CD14-positive monocyte (primary cell): Measurements from ENCODE around the gene TCEANC2. TPM values are rescaled to one million over a fixed set of nuclear protein-coding genes. Genes with fewer than 3 reads are reported as not detected.

ENCODE experiments used
- DNase-seq, 3 donors: peaks; one replicate each; pipeline ENCODE4 v3.0.0-alpha.2; 2011 to 2022
- H2AFZ ChIP-seq: 2 replicates; pipeline ENCODE4 v1.6.0; 2012; ENCODE audit warnings: mild to moderate bottlenecking, low read depth, low read length, inconsistent platforms; ENCODE audit not compliant: insufficient read depth, poor library complexity, severe bottlenecking
- H3K27ac ChIP-seq, 2 donors: 1 replicate in 1 of 2; 2 replicates in 1 of 2; pipeline ENCODE4 v1.5.1; 2012 to 2013; ENCODE audit warnings: low read length in 2 of 2, control low read depth in 1 of 2, inconsistent platforms in 1 of 2, low read depth in 1 of 2, mild to moderate bottlenecking in 1 of 2
- H3K27me3 ChIP-seq, 2 donors: one replicate each; pipeline versions ENCODE4 v1.6.0 to v1.6.1; 2011 to 2013; ENCODE audit warnings: low read length in 2 of 2; ENCODE audit not compliant: control insufficient read depth in 2 of 2, insufficient read depth in 2 of 2
- H3K36me3 ChIP-seq, 2 donors: replicated peaks in 1 of 2; 1 replicate in 1 of 2; 2 replicates in 1 of 2; pipeline versions ENCODE4 v1.5.1 to v1.6.1; 2012 to 2013; ENCODE audit warnings: low read length in 2 of 2, control low read depth in 1 of 2, inconsistent platforms in 1 of 2, mild to moderate bottlenecking in 1 of 2; ENCODE audit not compliant: insufficient read depth in 2 of 2, control insufficient read depth in 1 of 2
- H3K4me1 ChIP-seq, 2 donors: 1 replicate in 1 of 2; 2 replicates in 1 of 2; pipeline versions ENCODE4 v1.5.1 to v1.6.1; 2012 to 2013; ENCODE audit warnings: low read length in 2 of 2, control low read depth in 1 of 2, inconsistent platforms in 1 of 2, mild to moderate bottlenecking in 1 of 2, moderate library complexity in 1 of 2; ENCODE audit not compliant: insufficient read depth in 2 of 2, control insufficient read depth in 1 of 2
- H3K4me2 ChIP-seq: replicated peaks from 2 replicates; pipeline ENCODE3; 2012; ENCODE audit warnings: low read length, moderate library complexity, mild to moderate bottlenecking; ENCODE audit not compliant: poor library complexity, severe bottlenecking; ENCODE audit errors: extremely low read depth
- H3K4me3 ChIP-seq, 3 experiments: fragments of 200-600 bp in 1 of 3; sonication (generic) in 1 of 3; replicated peaks in 1 of 3; 1 replicate in 2 of 3; 2 replicates in 1 of 3; pipeline ENCODE4 v1.5.1; 2011 to 2013; ENCODE audit warnings: low read length in 3 of 3, mild to moderate bottlenecking in 3 of 3, control low read depth in 2 of 3, low read depth in 2 of 3, inconsistent platforms in 1 of 3, moderate library complexity in 1 of 3
- H3K79me2 ChIP-seq: 2 replicates; pipeline ENCODE4 v1.6.0; 2012; ENCODE audit warnings: mild to moderate bottlenecking, control low read depth, inconsistent platforms, low read length, moderate library complexity; ENCODE audit not compliant: insufficient read depth
- H3K9ac ChIP-seq: 2 replicates; pipeline ENCODE4 v1.6.0; 2017; ENCODE audit warnings: low read length, mild to moderate bottlenecking; ENCODE audit not compliant: insufficient read depth, poor library complexity, severe bottlenecking
- H3K9me3 ChIP-seq, 2 donors: replicated peaks in 1 of 2; 1 replicate in 1 of 2; 2 replicates in 1 of 2; pipeline versions ENCODE4 v1.5.1 to v1.6.1; 2012 to 2013; ENCODE audit warnings: low read length in 2 of 2, control low read depth in 1 of 2; ENCODE audit not compliant: control insufficient read depth in 1 of 2, insufficient read depth in 1 of 2
- H4K20me1 ChIP-seq: 2 replicates; pipeline ENCODE4 v1.6.0; 2012; ENCODE audit warnings: mild to moderate bottlenecking, low read length, control low read depth, moderate library complexity; ENCODE audit not compliant: insufficient read depth
- H3K27ac Mint-ChIP-seq, 7 donors: one replicate each; pipeline ENCODE4 v1.8.0; 2020; ENCODE audit warnings: mild to moderate bottlenecking in 7 of 7, mixed read lengths in 7 of 7, moderate library complexity in 6 of 7, inconsistent platforms in 2 of 7
- H3K27me3 Mint-ChIP-seq, 3 donors: one replicate each; pipeline ENCODE4 v1.8.0; 2021 to 2022; ENCODE audit warnings: low read depth in 3 of 3, mild to moderate bottlenecking in 3 of 3, mixed read lengths in 3 of 3, moderate library complexity in 3 of 3, inconsistent platforms in 1 of 3
- H3K36me3 Mint-ChIP-seq, 2 donors: one replicate each; pipeline ENCODE4 v1.8.0; 2020; ENCODE audit warnings: mixed read lengths in 2 of 2, inconsistent platforms in 1 of 2, mild to moderate bottlenecking in 1 of 2
- H3K4me1 Mint-ChIP-seq: one replicate; pipeline ENCODE4 v1.8.0; 2020; ENCODE audit warnings: mild to moderate bottlenecking, mixed read lengths
- H3K4me3 Mint-ChIP-seq, 2 donors: one replicate each; pipeline ENCODE4 v1.8.0; 2020; ENCODE audit warnings: mild to moderate bottlenecking in 2 of 2, mixed read lengths in 2 of 2, moderate library complexity in 1 of 2
- H3K9me3 Mint-ChIP-seq, 7 donors: one replicate each; pipeline ENCODE4 v1.8.0; 2020 to 2022; ENCODE audit warnings: mixed read lengths in 7 of 7, mild to moderate bottlenecking in 6 of 7, moderate library complexity in 6 of 7, inconsistent platforms in 2 of 7
- WGBS: methylation state at CpG from one replicate; pipeline ENCODE4 v1.1.5; 2013; ENCODE audit warnings: missing lambda C conversion rate; ENCODE audit not compliant: insufficient coverage; 5-methylcytosine and 5-hydroxymethylcytosine counted together
- intact Hi-C, 2 donors: fragments of 100-400 bp; cut with micrococcal nuclease; formaldehyde crosslinking; loops; one replicate each; pipeline versions ENCODE4 v1.15.0 to v1.15.1; 2023
- polyA plus RNA-seq, 3 donors: library from polyadenylated mRNA; depleted of rRNA in 1 of 3; unstranded in 2 of 3; stranded (reverse) in 1 of 3; fragments of 300-500 nt in 2 of 3; fragments of >200 nt in 1 of 3; fragmentation: Illumina TruSeq in 2 of 3; gene quantifications; 1 replicate in 2 of 3; 2 replicates in 1 of 3; pipeline ENCODE4 v1.2.3, GENCODE V29; 2012 to 2021
- TF ChIP-seq, protein P1 (sequence below): fragments of 200-600 bp; IDR thresholded peaks from one replicate; pipeline ENCODE4 v1.8.0; 2022; ENCODE audit warnings: antibody characterized with exemption, mild to moderate bottlenecking

TCEANC2 gene
- polyA plus RNA-seq, 3 donors, result 3.0 to 6.7 (median 3.8) TPM

- Histone ChIP-seq H3K4me2 (no peak overlapping the region), H3K79me2 (no peaks in the 10 kb centered on the region), H3K36me3 (no peaks in the 10 kb centered on the region), H3K9ac (no peak overlapping the region), H3K4me1 (peaks cover 5 to 6% of the 10 kb centered on the region in 2 donors), H2AFZ (no peak overlapping the region), H3K27me3 (peaks cover 0 to 8% of the 10 kb centered on the region in 2 donors), H3K27ac (no peak overlapping the region), H4K20me1 (no peaks in the 10 kb centered on the region), H3K9me3 (peaks cover 0 to 5% of the 10 kb centered on the region in 2 donors), H3K4me3 (no peak overlapping the region)
- peaks cover 9% of the 10 kb centered on the region for H3K4me1 Mint-ChIP-seq
- H3K4me3 Mint-ChIP-seq, result no peak overlapping the region
- H3K27ac Mint-ChIP-seq, result no peak overlapping the region
- no peak for DNase-seq
- no peaks in the 10 kb centered on the region for H3K36me3 Mint-ChIP-seq
- intact Hi-C loops, result no loop called here
- WGBS, result 100% methylated on average over 2 of the region's 8 CpGs
- TF ChIP-seq, protein P1, sequence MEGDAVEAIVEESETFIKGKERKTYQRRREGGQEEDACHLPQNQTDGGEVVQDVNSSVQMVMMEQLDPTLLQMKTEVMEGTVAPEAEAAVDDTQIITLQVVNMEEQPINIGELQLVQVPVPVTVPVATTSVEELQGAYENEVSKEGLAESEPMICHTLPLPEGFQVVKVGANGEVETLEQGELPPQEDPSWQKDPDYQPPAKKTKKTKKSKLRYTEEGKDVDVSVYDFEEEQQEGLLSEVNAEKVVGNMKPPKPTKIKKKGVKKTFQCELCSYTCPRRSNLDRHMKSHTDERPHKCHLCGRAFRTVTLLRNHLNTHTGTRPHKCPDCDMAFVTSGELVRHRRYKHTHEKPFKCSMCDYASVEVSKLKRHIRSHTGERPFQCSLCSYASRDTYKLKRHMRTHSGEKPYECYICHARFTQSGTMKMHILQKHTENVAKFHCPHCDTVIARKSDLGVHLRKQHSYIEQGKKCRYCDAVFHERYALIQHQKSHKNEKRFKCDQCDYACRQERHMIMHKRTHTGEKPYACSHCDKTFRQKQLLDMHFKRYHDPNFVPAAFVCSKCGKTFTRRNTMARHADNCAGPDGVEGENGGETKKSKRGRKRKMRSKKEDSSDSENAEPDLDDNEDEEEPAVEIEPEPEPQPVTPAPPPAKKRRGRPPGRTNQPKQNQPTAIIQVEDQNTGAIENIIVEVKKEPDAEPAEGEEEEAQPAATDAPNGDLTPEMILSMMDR, result no peak
- H3K9me3 Mint-ChIP-seq, result peaks cover 0 to 9% (median 0%) of the 10 kb centered on the region in 7 donors
- H3K27me3 Mint-ChIP-seq, result peaks cover 5 to 13% (median 9%) of the 10 kb centered on the region in 3 donors
These were observed 69.6 kb downstream of the TCEANC2 start for GRCh38 chr1:54122992-54123391.

- Histone ChIP-seq H3K79me2 (no peaks in the 10 kb centered on the region), H3K9me3 (peaks cover 0 to 5% of the 10 kb centered on the region in 2 donors), H3K27me3 (peaks cover 0 to 8% of the 10 kb centered on the region in 2 donors), H2AFZ (no peak overlapping the region), H4K20me1 (no peaks in the 10 kb centered on the region), H3K4me1 (peaks cover 5 to 6% of the 10 kb centered on the region in 2 donors), H3K27ac (no peak overlapping the region), H3K9ac (no peak overlapping the region), H3K36me3 (no peaks in the 10 kb centered on the region), H3K4me3 (no peak overlapping the region), H3K4me2 (no peak overlapping the region)
- peaks cover 9% of the 10 kb centered on the region for H3K4me1 Mint-ChIP-seq
- H3K27ac Mint-ChIP-seq, result no peak overlapping the region
- TF ChIP-seq, protein P1, result no peak
- H3K27me3 Mint-ChIP-seq, result peaks cover 5 to 13% (median 9%) of the 10 kb centered on the region in 3 donors
- 83% methylated on average over 2 of the region's 9 CpGs for WGBS
- no peaks in the 10 kb centered on the region for H3K36me3 Mint-ChIP-seq
- intact Hi-C loops, result no loop called here
- peaks cover 0 to 10% (median 0%) of the 10 kb centered on the region in 7 donors for H3K9me3 Mint-ChIP-seq
- no peak for DNase-seq
- no peak overlapping the region for H3K4me3 Mint-ChIP-seq
These were observed 71.1 kb downstream of the TCEANC2 start for GRCh38 chr1:54124472-54124871.
